Measurements from ENCODE around the gene HID1. TPM values are rescaled to one million over a fixed set of nuclear protein-coding genes. Genes with fewer than 3 reads are reported as not detected.

The HID1 gene
- total and polyA plus RNA-seq, 9 of the 15 experiments (the other 6 are each of a cell fraction or from before 2014, with no cell fraction given) = 0.14 to 2.1 (median 0.54) TPM; not detected in 2

DNA sequence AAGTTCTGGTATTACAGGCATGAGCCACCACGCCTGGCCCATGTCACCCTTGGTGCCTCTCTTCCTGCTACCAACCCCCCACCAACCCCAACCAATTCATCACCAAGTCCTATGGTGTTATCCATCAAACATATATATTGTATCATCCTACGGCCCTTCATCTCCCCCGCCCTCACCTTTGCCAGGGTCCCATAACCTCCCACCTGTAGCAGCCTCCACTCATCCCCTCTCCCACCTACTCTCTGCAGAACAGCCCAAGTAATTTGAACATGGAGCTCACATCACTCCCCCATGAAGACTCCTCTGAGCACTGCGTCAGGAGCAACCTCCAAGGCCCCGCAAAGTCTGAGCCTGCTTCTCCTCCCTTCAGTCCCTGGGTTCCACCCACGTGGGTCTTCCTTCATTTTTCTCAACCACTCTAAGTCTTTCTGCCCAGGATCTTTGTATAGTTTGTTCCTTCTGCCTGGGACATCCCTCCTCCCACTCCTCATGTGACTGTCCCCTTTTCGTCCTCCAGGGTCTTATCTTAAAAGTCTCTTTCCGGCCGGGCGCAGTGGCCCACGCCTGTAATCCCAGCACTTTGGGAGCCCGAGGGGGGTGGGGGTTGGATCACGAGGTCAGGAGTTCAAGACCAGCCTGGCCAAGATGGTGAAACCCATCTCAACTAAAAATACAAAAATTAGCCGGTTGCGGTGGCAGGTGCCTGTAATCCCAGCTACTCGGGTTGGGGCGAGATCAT lies 7.0 kb upstream of the HID1 start (continued):
- TF ChIP-seq NFIX (CRISPR knock-in tag; IDR thresholded peaks at IDR 0.05; ENCODE audit: low read depth) (no peak), ILK (tag; IDR thresholded peaks at IDR 0.05; ENCODE audit: borderline replicate concordance, low read depth) (no peak), TFAP4 (CRISPR knock-in tag; IDR thresholded peaks at IDR 0.05; ENCODE audit: borderline replicate concordance) (peak; percentile 45; the same call in 1 of the 2 replicates), RBM22 (IDR thresholded peaks at IDR 0.05; ENCODE audit: low read depth, low read length, poor library complexity, severe bottlenecking) (no peak), ZNF444 (CRISPR knock-in tag; IDR thresholded peaks at IDR 0.05) (no peak), ZNF511 (CRISPR knock-in tag; IDR thresholded peaks at IDR 0.05) (no peak), ZNF584 (CRISPR knock-in tag; IDR thresholded peaks at IDR 0.05; ENCODE audit: low read depth) (no peak), GTF2F1 (IDR thresholded peaks at IDR 0.05; ENCODE audit: low read depth, low read length) (no peak), VEZF1 (CRISPR knock-in tag; IDR thresholded peaks at IDR 0.05) (peak; percentile 74), RBFOX2 (IDR thresholded peaks at IDR 0.05; ENCODE audit: low read depth, low read length) (no peak), ZNF140 (CRISPR knock-in tag; IDR thresholded peaks at IDR 0.05) (no peak), SRSF3 (IDR thresholded peaks at IDR 0.05; ENCODE audit: insufficient read depth, low read length) (no peak)
- TF ChIP-seq, protein P1, sequence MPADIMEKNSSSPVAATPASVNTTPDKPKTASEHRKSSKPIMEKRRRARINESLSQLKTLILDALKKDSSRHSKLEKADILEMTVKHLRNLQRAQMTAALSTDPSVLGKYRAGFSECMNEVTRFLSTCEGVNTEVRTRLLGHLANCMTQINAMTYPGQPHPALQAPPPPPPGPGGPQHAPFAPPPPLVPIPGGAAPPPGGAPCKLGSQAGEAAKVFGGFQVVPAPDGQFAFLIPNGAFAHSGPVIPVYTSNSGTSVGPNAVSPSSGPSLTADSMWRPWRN (IDR thresholded peaks at IDR 0.05; ENCODE audit: low read depth) = peak; percentile 61; the same call in 1 of the 2 replicates
- TF ChIP-seq, protein P2, sequence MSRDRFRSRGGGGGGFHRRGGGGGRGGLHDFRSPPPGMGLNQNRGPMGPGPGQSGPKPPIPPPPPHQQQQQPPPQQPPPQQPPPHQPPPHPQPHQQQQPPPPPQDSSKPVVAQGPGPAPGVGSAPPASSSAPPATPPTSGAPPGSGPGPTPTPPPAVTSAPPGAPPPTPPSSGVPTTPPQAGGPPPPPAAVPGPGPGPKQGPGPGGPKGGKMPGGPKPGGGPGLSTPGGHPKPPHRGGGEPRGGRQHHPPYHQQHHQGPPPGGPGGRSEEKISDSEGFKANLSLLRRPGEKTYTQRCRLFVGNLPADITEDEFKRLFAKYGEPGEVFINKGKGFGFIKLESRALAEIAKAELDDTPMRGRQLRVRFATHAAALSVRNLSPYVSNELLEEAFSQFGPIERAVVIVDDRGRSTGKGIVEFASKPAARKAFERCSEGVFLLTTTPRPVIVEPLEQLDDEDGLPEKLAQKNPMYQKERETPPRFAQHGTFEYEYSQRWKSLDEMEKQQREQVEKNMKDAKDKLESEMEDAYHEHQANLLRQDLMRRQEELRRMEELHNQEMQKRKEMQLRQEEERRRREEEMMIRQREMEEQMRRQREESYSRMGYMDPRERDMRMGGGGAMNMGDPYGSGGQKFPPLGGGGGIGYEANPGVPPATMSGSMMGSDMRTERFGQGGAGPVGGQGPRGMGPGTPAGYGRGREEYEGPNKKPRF (IDR thresholded peaks at IDR 0.05; ENCODE audit: low read depth, low read length) = no peak
- TF ChIP-seq, protein P3, sequence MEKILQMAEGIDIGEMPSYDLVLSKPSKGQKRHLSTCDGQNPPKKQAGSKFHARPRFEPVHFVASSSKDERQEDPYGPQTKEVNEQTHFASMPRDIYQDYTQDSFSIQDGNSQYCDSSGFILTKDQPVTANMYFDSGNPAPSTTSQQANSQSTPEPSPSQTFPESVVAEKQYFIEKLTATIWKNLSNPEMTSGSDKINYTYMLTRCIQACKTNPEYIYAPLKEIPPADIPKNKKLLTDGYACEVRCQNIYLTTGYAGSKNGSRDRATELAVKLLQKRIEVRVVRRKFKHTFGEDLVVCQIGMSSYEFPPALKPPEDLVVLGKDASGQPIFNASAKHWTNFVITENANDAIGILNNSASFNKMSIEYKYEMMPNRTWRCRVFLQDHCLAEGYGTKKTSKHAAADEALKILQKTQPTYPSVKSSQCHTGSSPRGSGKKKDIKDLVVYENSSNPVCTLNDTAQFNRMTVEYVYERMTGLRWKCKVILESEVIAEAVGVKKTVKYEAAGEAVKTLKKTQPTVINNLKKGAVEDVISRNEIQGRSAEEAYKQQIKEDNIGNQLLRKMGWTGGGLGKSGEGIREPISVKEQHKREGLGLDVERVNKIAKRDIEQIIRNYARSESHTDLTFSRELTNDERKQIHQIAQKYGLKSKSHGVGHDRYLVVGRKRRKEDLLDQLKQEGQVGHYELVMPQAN (IDR thresholded peaks at IDR 0.05; ENCODE audit: borderline replicate concordance) = no peak
